B cell (primary cell): Measurements from ENCODE around the gene CNGA3. TPM values are rescaled to one million over a fixed set of nuclear protein-coding genes. Genes with fewer than 3 reads are reported as not detected.
"Not testable (repeated sequence)": the region's sequence is repeated elsewhere in the genome, so short reads cannot be mapped to it uniquely, and the experiment has no call there.

ENCODE experiments used
- ATAC-seq: fragments of 200-7000 bp; cut with Tn5 transposase; one replicate; pipeline ENCODE4 v1.10.0; 2021; ENCODE audit warnings: low read depth, mild to moderate bottlenecking, moderate number of reproducible peaks, moderate library complexity
- CTCF ChIA-PET: fragments of 350-600 bp; sonication (Branson Sonifier 250); formaldehyde crosslinking; loops from one replicate; lab custom pipeline; 2021; ENCODE audit warnings: antibody characterized with exemption, inconsistent platforms; lab: Charles Lee
- POLR2A ChIA-PET: fragments of 350-600 bp; sonication (Branson Sonifier 250); formaldehyde crosslinking; loops from one replicate; lab custom pipeline; 2021; ENCODE audit warnings: antibody characterized with exemption; lab: Charles Lee
- DNase-seq: peaks from one replicate; pipeline ENCODE4 v3.0.0; 2013
- H2AFZ ChIP-seq: 2 replicates; pipeline ENCODE4 v1.6.1; 2012; ENCODE audit warnings: mild to moderate bottlenecking, low read depth, low read length; ENCODE audit not compliant: insufficient read depth, poor library complexity, severe bottlenecking
- H3K27ac ChIP-seq, 2 donors: 1 replicate in 1 of 2; 2 replicates in 1 of 2; pipeline ENCODE4 v1.5.1; 2012 to 2013; ENCODE audit warnings: low read length in 2 of 2, mild to moderate bottlenecking in 2 of 2, moderate library complexity in 1 of 2
- H3K27me3 ChIP-seq, 4 experiments: fragments of 200-600 bp in 1 of 4; sonication (generic) in 1 of 4; replicated peaks in 1 of 4; 1 replicate in 2 of 4; 2 replicates in 2 of 4; pipeline versions ENCODE4 v1.6.1 to v1.7.0; 2013 to 2016; ENCODE audit warnings: low read length in 3 of 4, mild to moderate bottlenecking in 2 of 4, mixed read lengths in 1 of 4, moderate library complexity in 1 of 4; ENCODE audit not compliant: insufficient read depth in 4 of 4, control insufficient read depth in 3 of 4; ENCODE audit errors: control extremely low read depth in 1 of 4
- H3K36me3 ChIP-seq, 2 experiments: replicated peaks in 1 of 2; 1 replicate in 1 of 2; 2 replicates in 1 of 2; pipeline versions ENCODE4 v1.6.1 to v1.7.1; 2013; ENCODE audit warnings: low read length in 1 of 2; ENCODE audit not compliant: insufficient read depth in 2 of 2, control insufficient read depth in 1 of 2; ENCODE audit errors: control extremely low read depth in 1 of 2, extremely low read depth in 1 of 2
- H3K4me1 ChIP-seq, 2 donors: fragments of 200-600 bp in 1 of 2; sonication (generic) in 1 of 2; 1 replicate in 1 of 2; 2 replicates in 1 of 2; pipeline versions ENCODE4 v1.5.1 to v1.6.1; 2013 to 2017; ENCODE audit warnings: low read length in 2 of 2; ENCODE audit not compliant: control insufficient read depth in 2 of 2, insufficient read depth in 2 of 2
- H3K4me2 ChIP-seq: replicated peaks from 2 replicates; pipeline ENCODE3; 2012; ENCODE audit warnings: mild to moderate bottlenecking, low read depth, low read length; ENCODE audit not compliant: poor library complexity, severe bottlenecking
- H3K4me3 ChIP-seq, 5 experiments: fragments of 200-600 bp in 1 of 5; sonication (generic) in 1 of 5; 1 replicate in 3 of 5; 2 replicates in 2 of 5; pipeline versions ENCODE4 v1.5.1 to v1.7.0; 2011 to 2016; ENCODE audit warnings: low read length in 4 of 5, mild to moderate bottlenecking in 4 of 5, low read depth in 2 of 5, control low read depth in 1 of 5, moderate library complexity in 1 of 5; ENCODE audit not compliant: insufficient read depth in 1 of 5; ENCODE audit errors: control extremely low read depth in 1 of 5, extremely low read depth in 1 of 5
- H3K79me2 ChIP-seq: fragments of 200-600 bp; sonication (generic); one replicate; pipeline ENCODE4 v1.6.0; 2016; ENCODE audit warnings: low read length; ENCODE audit not compliant: control insufficient read depth, insufficient read depth
- H3K9ac ChIP-seq: fragments of 200-600 bp; sonication (generic); 2 replicates; pipeline ENCODE4 v1.6.1; 2017; ENCODE audit warnings: mild to moderate bottlenecking, low read length, moderate library complexity
- H3K9me3 ChIP-seq, 3 donors: one replicate each; pipeline versions ENCODE4 v1.6.1 to v1.7.1; 2013; ENCODE audit warnings: low read length in 2 of 3; ENCODE audit not compliant: control insufficient read depth in 2 of 3, insufficient read depth in 1 of 3; ENCODE audit errors: control extremely low read depth in 1 of 3
- H4K20me1 ChIP-seq: 2 replicates; pipeline ENCODE4 v1.6.0; 2012; ENCODE audit warnings: mild to moderate bottlenecking, low read length; ENCODE audit not compliant: insufficient read depth, control insufficient read depth, poor library complexity, severe bottlenecking
- H3K27ac Mint-ChIP-seq: one replicate; pipeline ENCODE4 v1.8.0; 2021; ENCODE audit warnings: mixed read lengths
- H3K27me3 Mint-ChIP-seq: one replicate; pipeline ENCODE4 v1.8.0; 2021; ENCODE audit warnings: mixed read lengths
- H3K4me1 Mint-ChIP-seq: one replicate; pipeline ENCODE4 v1.8.0; 2021; ENCODE audit warnings: mixed read lengths
- H3K4me3 Mint-ChIP-seq: one replicate; pipeline ENCODE4 v1.8.0; 2021; ENCODE audit warnings: mixed read lengths
- H3K9me3 Mint-ChIP-seq: one replicate; pipeline ENCODE4 v1.8.0; 2022; ENCODE audit warnings: mixed read lengths; ENCODE audit not compliant: insufficient read depth
- EZH2 ChIP-seq: IDR thresholded peaks from 2 replicates; pipeline ENCODE4 v1.6.1; 2012; ENCODE audit warnings: borderline replicate concordance, low read depth, mild to moderate bottlenecking, moderate library complexity, low read length; ENCODE audit not compliant: insufficient read depth, poor library complexity, severe bottlenecking
- WGBS: methylation state at CpG from one replicate; pipeline ENCODE4 v1.1.5; 2013; ENCODE audit warnings: missing lambda C conversion rate; ENCODE audit not compliant: insufficient coverage; 5-methylcytosine and 5-hydroxymethylcytosine counted together
- intact Hi-C: fragments of 100-400 bp; cut with micrococcal nuclease; formaldehyde crosslinking; loops from one replicate; pipeline ENCODE4 v1.10.0; 2022
- polyA plus RNA-seq: library from polyadenylated mRNA; depleted of rRNA; stranded (reverse); fragments of >200 nt; gene quantifications from 2 replicates; pipeline ENCODE4 v1.2.3, GENCODE V29; 2012
- total RNA-seq, 2 donors: library from RNA; stranded (reverse); fragments of 120-200 nt in 1 of 2; gene quantifications; 1 replicate in 1 of 2; 2 replicates in 1 of 2; pipeline versions ENCODE4 v1.2.3 to v1.2.4, GENCODE V29; 2013 to 2022
- TF ChIP-seq, protein P1 (sequence below): fragments of 200-600 bp; IDR thresholded peaks from one replicate; pipeline ENCODE4 v1.8.0; 2022; ENCODE audit warnings: antibody characterized with exemption, mild to moderate bottlenecking

Gene CNGA3
- total and polyA plus RNA-seq, 2 donors (not counting 1 experiment from before 2014, with no cell fraction given), result not detected

DNA sequence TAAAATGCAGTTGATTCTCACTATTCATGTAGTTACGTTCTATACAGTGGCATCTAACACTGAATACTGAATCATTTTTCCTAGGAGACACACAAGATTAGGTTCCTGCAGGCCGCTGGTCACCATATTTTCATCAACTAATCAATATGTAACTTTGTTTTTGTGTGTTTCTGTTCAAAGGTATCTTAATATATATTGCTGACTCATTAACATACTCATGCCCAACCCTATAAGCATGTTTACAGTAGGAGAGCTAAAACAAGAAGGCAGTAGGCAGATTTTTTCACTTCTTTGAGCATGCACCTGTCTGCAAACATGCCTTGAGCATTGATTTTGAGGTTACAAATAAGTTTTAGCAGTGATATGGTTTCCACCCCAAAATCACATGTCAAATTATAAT is 30.3 kb upstream of the CNGA3 start:
- H3K4me2 ChIP-seq, result no peak overlapping the region
- H3K9ac ChIP-seq, result no peak overlapping the region
- Mint-ChIP-seq H3K27ac (no peak overlapping the region), H3K27me3 (peaks cover 24% of the 10 kb centered on the region), H3K9me3 (peaks cover 13% of the 10 kb centered on the region), H3K4me3 (no peak overlapping the region), H3K4me1 (no peaks in the 10 kb centered on the region)
- no peak overlapping the region for H3K4me3 ChIP-seq
- no peak for DNase-seq
- TF ChIP-seq EZH2, result no peak
- TF ChIP-seq, protein P1, sequence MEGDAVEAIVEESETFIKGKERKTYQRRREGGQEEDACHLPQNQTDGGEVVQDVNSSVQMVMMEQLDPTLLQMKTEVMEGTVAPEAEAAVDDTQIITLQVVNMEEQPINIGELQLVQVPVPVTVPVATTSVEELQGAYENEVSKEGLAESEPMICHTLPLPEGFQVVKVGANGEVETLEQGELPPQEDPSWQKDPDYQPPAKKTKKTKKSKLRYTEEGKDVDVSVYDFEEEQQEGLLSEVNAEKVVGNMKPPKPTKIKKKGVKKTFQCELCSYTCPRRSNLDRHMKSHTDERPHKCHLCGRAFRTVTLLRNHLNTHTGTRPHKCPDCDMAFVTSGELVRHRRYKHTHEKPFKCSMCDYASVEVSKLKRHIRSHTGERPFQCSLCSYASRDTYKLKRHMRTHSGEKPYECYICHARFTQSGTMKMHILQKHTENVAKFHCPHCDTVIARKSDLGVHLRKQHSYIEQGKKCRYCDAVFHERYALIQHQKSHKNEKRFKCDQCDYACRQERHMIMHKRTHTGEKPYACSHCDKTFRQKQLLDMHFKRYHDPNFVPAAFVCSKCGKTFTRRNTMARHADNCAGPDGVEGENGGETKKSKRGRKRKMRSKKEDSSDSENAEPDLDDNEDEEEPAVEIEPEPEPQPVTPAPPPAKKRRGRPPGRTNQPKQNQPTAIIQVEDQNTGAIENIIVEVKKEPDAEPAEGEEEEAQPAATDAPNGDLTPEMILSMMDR, result no peak
- H3K27me3 ChIP-seq, result peaks cover 0 to 3% (median 0%) of the 10 kb centered on the region in 4 experiments
- WGBS, result no CpG with 5 or more reads among the region's 2 CpGs
- POLR2A ChIA-PET, result no interaction called here
- H3K4me1 ChIP-seq, result no peaks in the 10 kb centered on the region
- no peak overlapping the region for H2AFZ ChIP-seq
- no peaks in the 10 kb centered on the region for H3K36me3 ChIP-seq
- H3K9me3 ChIP-seq, result peaks cover 0 to 12% (median 12%) of the 10 kb centered on the region in 3 donors
- no peak for ATAC-seq
- no peak overlapping the region for H3K27ac ChIP-seq
- H3K79me2 ChIP-seq, result no peaks in the 10 kb centered on the region
- intact Hi-C loops, result no loop called here
- no peaks in the 10 kb centered on the region for H4K20me1 ChIP-seq
- CTCF ChIA-PET, result no interaction called here

DNA sequence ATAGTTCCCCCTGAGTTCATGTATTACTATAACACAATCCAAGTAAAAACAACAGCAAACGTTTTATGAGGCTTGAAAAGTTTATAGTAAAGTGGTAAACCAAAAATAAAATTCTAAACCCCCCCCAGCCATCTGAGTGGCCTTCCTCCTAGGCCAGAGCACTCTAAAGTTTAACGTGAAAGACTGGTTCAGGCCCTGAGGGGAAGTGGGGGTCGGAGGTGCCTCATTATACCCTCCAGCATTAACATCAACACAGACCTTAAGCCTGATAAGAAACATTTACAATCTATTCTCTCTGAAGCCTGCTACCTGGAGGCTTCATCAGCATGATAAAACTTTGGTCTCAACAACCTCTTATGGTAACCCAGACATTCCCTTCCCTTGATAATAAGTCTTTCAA is 29.0 kb upstream of the CNGA3 start:
- Histone ChIP-seq H3K4me2 (no peak overlapping the region), H3K9me3 (peaks cover 0 to 21% (median 19%) of the 10 kb centered on the region in 3 donors), H4K20me1 (no peaks in the 10 kb centered on the region), H2AFZ (no peak overlapping the region), H3K36me3 (no peaks in the 10 kb centered on the region), H3K9ac (no peak overlapping the region), H3K27me3 (peaks cover 0 to 5% (median 0%) of the 10 kb centered on the region in 4 experiments), H3K4me1 (no peaks in the 10 kb centered on the region), H3K4me3 (no peak overlapping the region), H3K27ac (no peak overlapping the region), H3K79me2 (no peaks in the 10 kb centered on the region)
- no peak for ATAC-seq
- Mint-ChIP-seq H3K4me3 (no peak overlapping the region), H3K4me1 (no peaks in the 10 kb centered on the region), H3K27ac (no peak overlapping the region), H3K27me3 (peaks cover 26% of the 10 kb centered on the region), H3K9me3 (peaks cover 16% of the 10 kb centered on the region)
- TF ChIP-seq, protein P1, result no peak
- TF ChIP-seq EZH2, result no peak
- CTCF ChIA-PET, result interaction anchor here (1.4 kb wide), 1 partner anchor 47 kb away, joined by 3 read pairs; no protein-coding TSS in a partner anchor
- DNase-seq, result no peak
- intact Hi-C loops, result no loop called here
- POLR2A ChIA-PET, result no interaction called here
- no CpG with 5 or more reads among the region's 3 CpGs for WGBS

DNA sequence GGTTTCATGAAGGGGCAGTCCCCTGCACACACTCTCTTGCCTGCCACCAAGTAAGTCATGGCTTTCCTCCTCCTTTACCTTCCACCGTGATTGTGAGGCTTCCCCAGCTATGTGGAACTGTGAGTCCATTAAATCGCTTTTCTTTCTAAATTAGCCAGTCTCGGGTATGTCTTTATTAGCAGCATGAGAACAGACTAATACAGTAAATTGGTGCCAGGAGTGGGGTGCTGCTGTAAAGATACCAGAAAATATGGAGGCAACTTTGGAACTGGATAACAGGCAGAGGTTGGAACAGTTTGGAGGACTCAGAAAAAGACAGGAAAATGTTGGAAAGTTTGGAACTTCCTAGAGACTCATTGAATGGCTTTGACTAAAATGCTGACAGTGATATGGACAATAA is 26.1 kb upstream of the CNGA3 start:
- H3K4me1 Mint-ChIP-seq, H3K27ac Mint-ChIP-seq, H3K4me3 Mint-ChIP-seq, CTCF ChIA-PET, H3K4me3 ChIP-seq, H3K4me1 ChIP-seq, H2AFZ ChIP-seq, H3K79me2 ChIP-seq, H3K27ac ChIP-seq, H3K9ac ChIP-seq, H4K20me1 ChIP-seq, H3K4me2 ChIP-seq, intact Hi-C loops, ATAC-seq, H3K27me3 ChIP-seq, POLR2A ChIA-PET, DNase-seq, H3K36me3 ChIP-seq: not testable (repeated sequence)
- peaks cover 20% of the 10 kb centered on the region for H3K9me3 Mint-ChIP-seq
- 80% methylated on average over 1 of the region's 3 CpGs for WGBS
- peaks cover 15% of the 10 kb centered on the region for H3K27me3 Mint-ChIP-seq
- H3K9me3 ChIP-seq, result peaks cover 0 to 26% (median 19%) of the 10 kb centered on the region in 3 donors
